NCI-H526 (cell line): ENCODE measurements around the gene KCNQ1.
A peak's percentile ranks its signal among the peaks of the same experiment; 100 is the strongest.

Experiments used
- DNase-seq, 2 experiments: peaks; one replicate each; lab custom pipeline; 2025; lab: John Stamatoyannopoulos, UW

Gene KCNQ1

GRCh38 chr11:2566223-2567025 is 121.6 kb downstream of the KCNQ1 start:
- DNase-seq: no peak

- no peak for DNase-seq
Measured at GRCh38 chr11:2567026-2567671, 122.3 kb downstream of the KCNQ1 start.

- no peak for DNase-seq
Measured at GRCh38 chr11:2569321-2569721, 124.5 kb downstream of the KCNQ1 start.

GRCh38 chr11:2569731-2570210 is 125.0 kb downstream of the KCNQ1 start:
- DNase-seq: no peak

- no peak for DNase-seq
Measured at GRCh38 chr11:2570211-2570811, 125.5 kb downstream of the KCNQ1 start.

GRCh38 chr11:2570841-2571597 is 126.2 kb downstream of the KCNQ1 start:
- DNase-seq: no peak

GRCh38 chr11:2571598-2572281 is 126.9 kb downstream of the KCNQ1 start:
- no peak for DNase-seq

GRCh38 chr11:2572491-2573239 is 127.9 kb downstream of the KCNQ1 start:
- no peak for DNase-seq

- DNase-seq: no peak
Measured at GRCh38 chr11:2573240-2574042, 128.6 kb downstream of the KCNQ1 start.

GRCh38 chr11:2574043-2574552 is 129.3 kb downstream of the KCNQ1 start:
- DNase-seq: no peak

- DNase-seq: peak in 1 of 2 experiments; percentile 40
Measured at GRCh38 chr11:2574553-2575535, 130.0 kb downstream of the KCNQ1 start.

- DNase-seq: no peak
Measured at GRCh38 chr11:2575591-2576051, 130.8 kb downstream of the KCNQ1 start.

GRCh38 chr11:2576111-2576510 is 131.3 kb downstream of the KCNQ1 start:
- DNase-seq: no peak

- no peak for DNase-seq
Measured at GRCh38 chr11:2576549-2576948, 131.7 kb downstream of the KCNQ1 start.

GRCh38 chr11:2577031-2577990 is 132.5 kb downstream of the KCNQ1 start:
- no peak for DNase-seq

- no peak for DNase-seq
Measured at GRCh38 chr11:2577991-2578928, 133.5 kb downstream of the KCNQ1 start.
